Measurements from ENCODE around the gene PYGO1. TPM values are rescaled to one million over a fixed set of nuclear protein-coding genes. Genes with fewer than 3 reads are reported as not detected.

Gene PYGO1
- total and polyA plus RNA-seq, 9 of the 15 experiments (the other 6 are each of a cell fraction or from before 2014, with no cell fraction given): under 0.01 to 0.07 (median 0.02) TPM; not detected in 5

GRCh38 chr15:55526559-55527036 is 61.5 kb downstream of the PYGO1 start (continued):
- TF ChIP-seq, protein P1, sequence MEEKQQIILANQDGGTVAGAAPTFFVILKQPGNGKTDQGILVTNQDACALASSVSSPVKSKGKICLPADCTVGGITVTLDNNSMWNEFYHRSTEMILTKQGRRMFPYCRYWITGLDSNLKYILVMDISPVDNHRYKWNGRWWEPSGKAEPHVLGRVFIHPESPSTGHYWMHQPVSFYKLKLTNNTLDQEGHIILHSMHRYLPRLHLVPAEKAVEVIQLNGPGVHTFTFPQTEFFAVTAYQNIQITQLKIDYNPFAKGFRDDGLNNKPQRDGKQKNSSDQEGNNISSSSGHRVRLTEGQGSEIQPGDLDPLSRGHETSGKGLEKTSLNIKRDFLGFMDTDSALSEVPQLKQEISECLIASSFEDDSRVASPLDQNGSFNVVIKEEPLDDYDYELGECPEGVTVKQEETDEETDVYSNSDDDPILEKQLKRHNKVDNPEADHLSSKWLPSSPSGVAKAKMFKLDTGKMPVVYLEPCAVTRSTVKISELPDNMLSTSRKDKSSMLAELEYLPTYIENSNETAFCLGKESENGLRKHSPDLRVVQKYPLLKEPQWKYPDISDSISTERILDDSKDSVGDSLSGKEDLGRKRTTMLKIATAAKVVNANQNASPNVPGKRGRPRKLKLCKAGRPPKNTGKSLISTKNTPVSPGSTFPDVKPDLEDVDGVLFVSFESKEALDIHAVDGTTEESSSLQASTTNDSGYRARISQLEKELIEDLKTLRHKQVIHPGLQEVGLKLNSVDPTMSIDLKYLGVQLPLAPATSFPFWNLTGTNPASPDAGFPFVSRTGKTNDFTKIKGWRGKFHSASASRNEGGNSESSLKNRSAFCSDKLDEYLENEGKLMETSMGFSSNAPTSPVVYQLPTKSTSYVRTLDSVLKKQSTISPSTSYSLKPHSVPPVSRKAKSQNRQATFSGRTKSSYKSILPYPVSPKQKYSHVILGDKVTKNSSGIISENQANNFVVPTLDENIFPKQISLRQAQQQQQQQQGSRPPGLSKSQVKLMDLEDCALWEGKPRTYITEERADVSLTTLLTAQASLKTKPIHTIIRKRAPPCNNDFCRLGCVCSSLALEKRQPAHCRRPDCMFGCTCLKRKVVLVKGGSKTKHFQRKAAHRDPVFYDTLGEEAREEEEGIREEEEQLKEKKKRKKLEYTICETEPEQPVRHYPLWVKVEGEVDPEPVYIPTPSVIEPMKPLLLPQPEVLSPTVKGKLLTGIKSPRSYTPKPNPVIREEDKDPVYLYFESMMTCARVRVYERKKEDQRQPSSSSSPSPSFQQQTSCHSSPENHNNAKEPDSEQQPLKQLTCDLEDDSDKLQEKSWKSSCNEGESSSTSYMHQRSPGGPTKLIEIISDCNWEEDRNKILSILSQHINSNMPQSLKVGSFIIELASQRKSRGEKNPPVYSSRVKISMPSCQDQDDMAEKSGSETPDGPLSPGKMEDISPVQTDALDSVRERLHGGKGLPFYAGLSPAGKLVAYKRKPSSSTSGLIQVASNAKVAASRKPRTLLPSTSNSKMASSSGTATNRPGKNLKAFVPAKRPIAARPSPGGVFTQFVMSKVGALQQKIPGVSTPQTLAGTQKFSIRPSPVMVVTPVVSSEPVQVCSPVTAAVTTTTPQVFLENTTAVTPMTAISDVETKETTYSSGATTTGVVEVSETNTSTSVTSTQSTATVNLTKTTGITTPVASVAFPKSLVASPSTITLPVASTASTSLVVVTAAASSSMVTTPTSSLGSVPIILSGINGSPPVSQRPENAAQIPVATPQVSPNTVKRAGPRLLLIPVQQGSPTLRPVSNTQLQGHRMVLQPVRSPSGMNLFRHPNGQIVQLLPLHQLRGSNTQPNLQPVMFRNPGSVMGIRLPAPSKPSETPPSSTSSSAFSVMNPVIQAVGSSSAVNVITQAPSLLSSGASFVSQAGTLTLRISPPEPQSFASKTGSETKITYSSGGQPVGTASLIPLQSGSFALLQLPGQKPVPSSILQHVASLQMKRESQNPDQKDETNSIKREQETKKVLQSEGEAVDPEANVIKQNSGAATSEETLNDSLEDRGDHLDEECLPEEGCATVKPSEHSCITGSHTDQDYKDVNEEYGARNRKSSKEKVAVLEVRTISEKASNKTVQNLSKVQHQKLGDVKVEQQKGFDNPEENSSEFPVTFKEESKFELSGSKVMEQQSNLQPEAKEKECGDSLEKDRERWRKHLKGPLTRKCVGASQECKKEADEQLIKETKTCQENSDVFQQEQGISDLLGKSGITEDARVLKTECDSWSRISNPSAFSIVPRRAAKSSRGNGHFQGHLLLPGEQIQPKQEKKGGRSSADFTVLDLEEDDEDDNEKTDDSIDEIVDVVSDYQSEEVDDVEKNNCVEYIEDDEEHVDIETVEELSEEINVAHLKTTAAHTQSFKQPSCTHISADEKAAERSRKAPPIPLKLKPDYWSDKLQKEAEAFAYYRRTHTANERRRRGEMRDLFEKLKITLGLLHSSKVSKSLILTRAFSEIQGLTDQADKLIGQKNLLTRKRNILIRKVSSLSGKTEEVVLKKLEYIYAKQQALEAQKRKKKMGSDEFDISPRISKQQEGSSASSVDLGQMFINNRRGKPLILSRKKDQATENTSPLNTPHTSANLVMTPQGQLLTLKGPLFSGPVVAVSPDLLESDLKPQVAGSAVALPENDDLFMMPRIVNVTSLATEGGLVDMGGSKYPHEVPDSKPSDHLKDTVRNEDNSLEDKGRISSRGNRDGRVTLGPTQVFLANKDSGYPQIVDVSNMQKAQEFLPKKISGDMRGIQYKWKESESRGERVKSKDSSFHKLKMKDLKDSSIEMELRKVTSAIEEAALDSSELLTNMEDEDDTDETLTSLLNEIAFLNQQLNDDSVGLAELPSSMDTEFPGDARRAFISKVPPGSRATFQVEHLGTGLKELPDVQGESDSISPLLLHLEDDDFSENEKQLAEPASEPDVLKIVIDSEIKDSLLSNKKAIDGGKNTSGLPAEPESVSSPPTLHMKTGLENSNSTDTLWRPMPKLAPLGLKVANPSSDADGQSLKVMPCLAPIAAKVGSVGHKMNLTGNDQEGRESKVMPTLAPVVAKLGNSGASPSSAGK (IDR thresholded peaks at IDR 0.05): peak; percentile 91
- TF ChIP-seq JUND (IDR thresholded peaks at IDR 0.05; ENCODE audit: borderline replicate concordance, low read depth, low read length) (no peak), JUND (tag; IDR thresholded peaks at IDR 0.05; ENCODE audit: borderline replicate concordance, low read depth, low read length) (no peak), MED1 (CRISPR knock-in tag; IDR thresholded peaks at IDR 0.05; ENCODE audit: borderline replicate concordance) (no peak), FOXM1 (IDR thresholded peaks at IDR 0.05; ENCODE audit: low read depth) (no peak), FOXM1 (CRISPR knock-in tag; IDR thresholded peaks at IDR 0.05; ENCODE audit: low read depth) (no peak), CCNT2 (IDR thresholded peaks at IDR 0.05; ENCODE audit: borderline replicate concordance, extremely low read depth, insufficient read length, low read depth, low read length) (no peak), KLF16 (IDR thresholded peaks at IDR 0.05) (no peak), PHB2 (IDR thresholded peaks at IDR 0.05; ENCODE audit: low read depth) (no peak)
- TF ChIP-seq, protein P2, sequence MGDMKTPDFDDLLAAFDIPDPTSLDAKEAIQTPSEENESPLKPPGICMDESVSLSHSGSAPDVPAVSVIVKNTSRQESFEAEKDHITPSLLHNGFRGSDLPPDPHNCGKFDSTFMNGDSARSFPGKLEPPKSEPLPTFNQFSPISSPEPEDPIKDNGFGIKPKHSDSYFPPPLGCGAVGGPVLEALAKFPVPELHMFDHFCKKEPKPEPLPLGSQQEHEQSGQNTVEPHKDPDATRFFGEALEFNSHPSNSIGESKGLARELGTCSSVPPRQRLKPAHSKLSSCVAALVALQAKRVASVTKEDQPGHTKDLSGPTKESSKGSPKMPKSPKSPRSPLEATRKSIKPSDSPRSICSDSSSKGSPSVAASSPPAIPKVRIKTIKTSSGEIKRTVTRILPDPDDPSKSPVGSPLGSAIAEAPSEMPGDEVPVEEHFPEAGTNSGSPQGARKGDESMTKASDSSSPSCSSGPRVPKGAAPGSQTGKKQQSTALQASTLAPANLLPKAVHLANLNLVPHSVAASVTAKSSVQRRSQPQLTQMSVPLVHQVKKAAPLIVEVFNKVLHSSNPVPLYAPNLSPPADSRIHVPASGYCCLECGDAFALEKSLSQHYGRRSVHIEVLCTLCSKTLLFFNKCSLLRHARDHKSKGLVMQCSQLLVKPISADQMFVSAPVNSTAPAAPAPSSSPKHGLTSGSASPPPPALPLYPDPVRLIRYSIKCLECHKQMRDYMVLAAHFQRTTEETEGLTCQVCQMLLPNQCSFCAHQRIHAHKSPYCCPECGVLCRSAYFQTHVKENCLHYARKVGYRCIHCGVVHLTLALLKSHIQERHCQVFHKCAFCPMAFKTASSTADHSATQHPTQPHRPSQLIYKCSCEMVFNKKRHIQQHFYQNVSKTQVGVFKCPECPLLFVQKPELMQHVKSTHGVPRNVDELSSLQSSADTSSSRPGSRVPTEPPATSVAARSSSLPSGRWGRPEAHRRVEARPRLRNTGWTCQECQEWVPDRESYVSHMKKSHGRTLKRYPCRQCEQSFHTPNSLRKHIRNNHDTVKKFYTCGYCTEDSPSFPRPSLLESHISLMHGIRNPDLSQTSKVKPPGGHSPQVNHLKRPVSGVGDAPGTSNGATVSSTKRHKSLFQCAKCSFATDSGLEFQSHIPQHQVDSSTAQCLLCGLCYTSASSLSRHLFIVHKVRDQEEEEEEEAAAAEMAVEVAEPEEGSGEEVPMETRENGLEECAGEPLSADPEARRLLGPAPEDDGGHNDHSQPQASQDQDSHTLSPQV (IDR thresholded peaks at IDR 0.05): 0 out of 2 replicates have a peak, but pooled peaks have one; percentile 25
- TF ChIP-seq, protein P3, sequence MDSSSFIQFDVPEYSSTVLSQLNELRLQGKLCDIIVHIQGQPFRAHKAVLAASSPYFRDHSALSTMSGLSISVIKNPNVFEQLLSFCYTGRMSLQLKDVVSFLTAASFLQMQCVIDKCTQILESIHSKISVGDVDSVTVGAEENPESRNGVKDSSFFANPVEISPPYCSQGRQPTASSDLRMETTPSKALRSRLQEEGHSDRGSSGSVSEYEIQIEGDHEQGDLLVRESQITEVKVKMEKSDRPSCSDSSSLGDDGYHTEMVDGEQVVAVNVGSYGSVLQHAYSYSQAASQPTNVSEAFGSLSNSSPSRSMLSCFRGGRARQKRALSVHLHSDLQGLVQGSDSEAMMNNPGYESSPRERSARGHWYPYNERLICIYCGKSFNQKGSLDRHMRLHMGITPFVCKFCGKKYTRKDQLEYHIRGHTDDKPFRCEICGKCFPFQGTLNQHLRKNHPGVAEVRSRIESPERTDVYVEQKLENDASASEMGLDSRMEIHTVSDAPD (CRISPR knock-in tag; IDR thresholded peaks at IDR 0.05): no peak
